ENCODE data around the gene GPR17.
A peak's percentile ranks its signal among the peaks of the same experiment; 100 is the strongest.

GPR17 gene

GRCh38 chr2:127685410-127686080 lies 39.6 kb downstream of the GPR17 start:
- CTCF ChIA-PET = interaction anchor here (1.0 to 2.3 kb wide), 2 partner anchors 11 to 95 kb away, joined by 4 to 8 read pairs; no protein-coding TSS in a partner anchor
- POLR2A ChIA-PET = no interaction called here
- no peak overlapping the region for H3K4me3 ChIP-seq (ENCODE audit: low read depth, low read length)
- DNase-seq (ENCODE audit: low read depth, low spot score) = no peak
- no peak for TF ChIP-seq CTCF (IDR thresholded peaks at IDR 0.05; ENCODE audit: insufficient read depth, low read length, missing control alignments)

- CTCF ChIA-PET = interaction anchor here (0.7 kb wide), 1 partner anchor 84 kb away, joined by 3 read pairs; no protein-coding TSS in a partner anchor
- DNase-seq (ENCODE audit: low read depth, low spot score) = no peak
- POLR2A ChIA-PET = no interaction called here
- no peak overlapping the region for H3K4me3 ChIP-seq (ENCODE audit: low read depth, low read length)
- no peak for TF ChIP-seq CTCF (IDR thresholded peaks at IDR 0.05; ENCODE audit: insufficient read depth, low read length, missing control alignments)
These were observed 42.5 kb downstream of the GPR17 start for GRCh38 chr2:127688405-127688804.

GRCh38 chr2:127690696-127691095 lies 44.7 kb downstream of the GPR17 start:
- ChIA-PET CTCF (interaction anchor here (1.5 kb wide), 1 partner anchor 12 kb away, joined by 4 read pairs; no protein-coding TSS in a partner anchor), POLR2A (no interaction called here)
- no peak overlapping the region for H3K4me3 ChIP-seq (ENCODE audit: low read depth, low read length)
- no peak for TF ChIP-seq CTCF (IDR thresholded peaks at IDR 0.05; ENCODE audit: insufficient read depth, low read length, missing control alignments)
- DNase-seq (ENCODE audit: low read depth, low spot score) = no peak

GRCh38 chr2:127694986-127695385 lies 49.0 kb downstream of the GPR17 start:
- no peak overlapping the region for H3K4me3 ChIP-seq (ENCODE audit: low read depth, low read length)

GRCh38 chr2:127695491-127696472 lies 49.8 kb downstream of the GPR17 start:
- CTCF ChIA-PET = interaction anchor here (0.8 to 2.9 kb wide), 10 partner anchors 8 to 371 kb away, joined by 3 to 18 read pairs (median 6); no protein-coding TSS in a partner anchor
- DNase-seq (ENCODE audit: low read depth, low spot score) = no peak
- peak; percentile 42 for TF ChIP-seq CTCF (IDR thresholded peaks at IDR 0.05; ENCODE audit: insufficient read depth, low read length, missing control alignments)
- H3K4me3 ChIP-seq (ENCODE audit: low read depth, low read length) = peak overlapping the region; percentile 12
- POLR2A ChIA-PET = no interaction called here

More at GRCh38 chr2:127694986-127695385, 49.0 kb downstream of the GPR17 start:
- no peak for TF ChIP-seq CTCF (IDR thresholded peaks at IDR 0.05; ENCODE audit: insufficient read depth, low read length, missing control alignments)
- no peak for DNase-seq (ENCODE audit: low read depth, low spot score)
- ChIA-PET CTCF (interaction anchor here (0.8 to 2.9 kb wide), 7 partner anchors 9 to 371 kb away, joined by 3 to 18 read pairs (median 7); no protein-coding TSS in a partner anchor), POLR2A (no interaction called here)

All from AG04449 (cell line).